ENCODE data around the gene RPS21. TPM values are rescaled to one million over a fixed set of nuclear protein-coding genes. Genes with fewer than 3 reads are reported as not detected.

The RPS21 gene
- total RNA-seq, 4 donors from 2014 or later = 1,371 to 3,195 (median 1,826) TPM

DNA sequence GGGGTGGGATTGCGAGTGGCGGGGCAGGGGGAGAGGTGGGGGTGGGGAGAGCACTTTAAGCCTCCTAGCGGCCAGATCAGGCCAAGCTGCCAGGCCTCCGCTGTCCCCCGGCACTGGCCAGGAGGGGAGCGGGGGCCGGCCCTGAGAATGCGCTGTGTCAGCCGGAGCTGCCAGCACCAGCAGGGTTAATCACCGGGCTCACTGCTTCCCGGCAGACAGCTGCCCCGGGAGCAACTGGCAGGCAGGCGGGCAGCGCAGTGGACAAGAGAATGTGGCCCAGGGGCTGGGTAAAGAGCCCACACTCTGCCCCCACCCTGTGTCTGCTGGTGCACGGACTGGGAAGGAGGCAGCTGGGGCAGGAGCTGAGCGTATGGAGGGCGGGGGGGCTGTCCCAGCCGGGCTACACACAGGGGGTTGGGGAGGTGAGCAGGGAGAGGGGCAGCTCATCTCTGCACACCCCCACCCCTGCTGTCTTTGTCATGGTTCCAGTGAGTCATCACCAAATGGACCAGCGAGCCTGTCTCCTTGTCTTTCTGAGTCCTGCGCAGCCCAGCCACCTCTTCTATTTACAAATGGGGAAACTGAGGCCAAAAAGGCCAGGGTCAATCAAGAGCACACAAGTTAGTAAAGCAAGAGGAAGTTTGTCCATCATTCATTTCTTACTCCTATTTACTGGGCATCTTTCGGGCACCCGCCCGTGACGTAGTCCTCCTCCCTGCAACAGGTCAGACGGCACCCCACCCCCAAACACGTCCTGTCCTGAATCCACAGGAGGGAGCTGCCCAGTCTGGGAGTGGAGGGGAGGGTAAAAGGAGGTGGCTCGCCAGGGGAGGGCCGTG, 17.7 kb upstream of the RPS21 start:
- no peak for DNase-seq (ENCODE audit: low spot score in 2 of 2)
- Histone ChIP-seq H3K4me1 (peaks cover 0 to 75% (median 48%) of the 10 kb centered on the region in 4 donors), H3K4me3 (peak overlapping the region in 1 of 4 donors; percentile 93), H3K27me3 (peaks cover 0 to 10% of the 10 kb centered on the region in 2 donors), H3K27ac (peak overlapping the region in 3 of 4 donors; percentile 10 to 94 (median 90)), H3K9me3 (no peaks in the 10 kb centered on the region), H3K36me3 (no peaks in the 10 kb centered on the region)
- TF ChIP-seq POLR2A (IDR thresholded peaks at IDR 0.05) = no peak
- TF ChIP-seq, protein P1, sequence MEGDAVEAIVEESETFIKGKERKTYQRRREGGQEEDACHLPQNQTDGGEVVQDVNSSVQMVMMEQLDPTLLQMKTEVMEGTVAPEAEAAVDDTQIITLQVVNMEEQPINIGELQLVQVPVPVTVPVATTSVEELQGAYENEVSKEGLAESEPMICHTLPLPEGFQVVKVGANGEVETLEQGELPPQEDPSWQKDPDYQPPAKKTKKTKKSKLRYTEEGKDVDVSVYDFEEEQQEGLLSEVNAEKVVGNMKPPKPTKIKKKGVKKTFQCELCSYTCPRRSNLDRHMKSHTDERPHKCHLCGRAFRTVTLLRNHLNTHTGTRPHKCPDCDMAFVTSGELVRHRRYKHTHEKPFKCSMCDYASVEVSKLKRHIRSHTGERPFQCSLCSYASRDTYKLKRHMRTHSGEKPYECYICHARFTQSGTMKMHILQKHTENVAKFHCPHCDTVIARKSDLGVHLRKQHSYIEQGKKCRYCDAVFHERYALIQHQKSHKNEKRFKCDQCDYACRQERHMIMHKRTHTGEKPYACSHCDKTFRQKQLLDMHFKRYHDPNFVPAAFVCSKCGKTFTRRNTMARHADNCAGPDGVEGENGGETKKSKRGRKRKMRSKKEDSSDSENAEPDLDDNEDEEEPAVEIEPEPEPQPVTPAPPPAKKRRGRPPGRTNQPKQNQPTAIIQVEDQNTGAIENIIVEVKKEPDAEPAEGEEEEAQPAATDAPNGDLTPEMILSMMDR (IDR thresholded peaks at IDR 0.05) = peak in 3 of 5 experiments; percentile 7 to 53 (median 22)
- 17 to 19% methylated on average over 18 to 28 of the region's 28 CpGs for WGBS, 2 donors

DNA sequence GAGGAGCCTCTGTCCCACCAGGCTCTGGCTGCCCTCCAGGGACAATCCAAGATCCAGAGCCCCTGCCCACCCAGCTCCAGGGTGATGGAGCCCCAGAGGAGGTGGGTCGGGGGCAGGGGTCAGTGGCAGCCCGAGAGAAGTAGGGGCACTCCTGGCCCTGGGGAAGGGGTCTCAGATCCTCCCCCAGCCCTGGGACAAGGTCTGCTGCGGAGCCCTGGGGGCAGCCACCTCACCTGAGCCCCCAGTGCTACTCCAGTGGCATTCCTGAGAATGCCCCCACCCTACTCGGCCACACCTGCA, 17.1 kb upstream of the RPS21 start:
- peak overlapping the region in 3 of 4 donors; percentile 10 to 94 (median 90) for H3K27ac ChIP-seq
- no peak overlapping the region for H3K4me3 ChIP-seq
- no peaks in the 10 kb centered on the region for H3K36me3 ChIP-seq
- H3K4me1 ChIP-seq = peaks cover 0 to 75% (median 48%) of the 10 kb centered on the region in 4 donors
- DNase-seq (ENCODE audit: low spot score in 2 of 2) = no peak
- TF ChIP-seq POLR2A (IDR thresholded peaks at IDR 0.05) = no peak
- WGBS, 2 donors = 42 to 49% methylated on average over 2 to 4 of the region's 4 CpGs
- H3K9me3 ChIP-seq = no peaks in the 10 kb centered on the region
- peaks cover 0 to 10% of the 10 kb centered on the region in 2 donors for H3K27me3 ChIP-seq

DNA sequence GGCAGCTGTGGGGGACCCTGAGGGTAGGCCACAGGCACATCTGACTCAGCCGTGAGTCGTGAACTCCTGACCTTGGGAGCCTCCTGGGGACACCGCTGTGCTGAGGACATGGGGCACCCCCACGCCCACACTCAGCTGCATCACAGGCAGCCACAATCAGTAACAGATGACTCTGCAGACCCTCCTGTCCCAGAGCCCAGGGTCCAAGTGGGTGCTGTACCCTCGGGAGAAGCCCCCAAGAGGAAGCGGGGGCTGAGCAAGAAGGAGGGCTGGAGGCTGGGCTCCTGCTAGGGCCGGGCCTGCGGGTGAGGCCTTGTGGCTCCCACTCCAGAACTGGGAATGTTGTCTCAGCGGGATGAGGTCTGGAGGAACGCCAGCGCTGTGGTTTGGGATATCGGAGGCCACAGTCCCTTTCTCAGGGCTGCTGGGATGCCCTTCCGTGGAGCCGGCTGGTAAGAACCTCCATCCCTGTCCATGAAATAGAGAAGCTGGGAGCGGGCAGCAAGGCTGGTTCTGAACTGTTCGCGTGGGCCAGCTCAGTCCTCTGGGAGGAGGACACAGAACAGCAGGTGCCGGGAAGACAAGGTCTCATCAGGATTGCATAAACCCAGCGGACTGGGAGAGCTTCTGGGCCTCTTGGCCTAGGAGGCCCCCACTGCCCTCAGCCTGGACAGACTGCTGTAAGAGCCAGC, 16.6 kb upstream of the RPS21 start:
- H3K27ac ChIP-seq = peak overlapping the region in 3 of 4 donors; percentile 14 to 94 (median 90)
- DNase-seq (ENCODE audit: low spot score in 2 of 2) = peak; percentile 47 to 53
- H3K4me1 ChIP-seq = peaks cover 0 to 75% (median 47%) of the 10 kb centered on the region in 4 donors
- H3K36me3 ChIP-seq = no peaks in the 10 kb centered on the region
- TF ChIP-seq, protein P1 (IDR thresholded peaks at IDR 0.05) = no peak
- no peak for TF ChIP-seq POLR2A (IDR thresholded peaks at IDR 0.05)
- TF ChIP-seq EP300 (IDR thresholded peaks at IDR 0.05) = no peak
- H3K4me3 ChIP-seq = no peak overlapping the region
- 40 to 42% methylated on average over 19 of the region's 19 CpGs for WGBS, 2 donors
- no peaks in the 10 kb centered on the region for H3K9me3 ChIP-seq
- H3K27me3 ChIP-seq = peaks cover 0 to 10% of the 10 kb centered on the region in 2 donors

GRCh38 chr20:62370807-62371587, 15.9 kb upstream of the RPS21 start:
- Histone ChIP-seq H3K4me1 (peaks cover 0 to 75% (median 47%) of the 10 kb centered on the region in 4 donors), H3K4me3 (no peak overlapping the region), H3K36me3 (no peaks in the 10 kb centered on the region), H3K27ac (peak overlapping the region in 3 of 4 donors; percentile 14 to 94 (median 90)), H3K27me3 (peaks cover 0 to 10% of the 10 kb centered on the region in 2 donors), H3K9me3 (no peaks in the 10 kb centered on the region)
- DNase-seq (ENCODE audit: low spot score in 2 of 2) = no peak
- 64 to 71% methylated on average over 14 to 18 of the region's 18 CpGs for WGBS, 2 donors
- TF ChIP-seq POLR2A (IDR thresholded peaks at IDR 0.05) (no peak), EP300 (IDR thresholded peaks at IDR 0.05) (no peak)
- TF ChIP-seq, protein P1 (IDR thresholded peaks at IDR 0.05) = no peak

DNA sequence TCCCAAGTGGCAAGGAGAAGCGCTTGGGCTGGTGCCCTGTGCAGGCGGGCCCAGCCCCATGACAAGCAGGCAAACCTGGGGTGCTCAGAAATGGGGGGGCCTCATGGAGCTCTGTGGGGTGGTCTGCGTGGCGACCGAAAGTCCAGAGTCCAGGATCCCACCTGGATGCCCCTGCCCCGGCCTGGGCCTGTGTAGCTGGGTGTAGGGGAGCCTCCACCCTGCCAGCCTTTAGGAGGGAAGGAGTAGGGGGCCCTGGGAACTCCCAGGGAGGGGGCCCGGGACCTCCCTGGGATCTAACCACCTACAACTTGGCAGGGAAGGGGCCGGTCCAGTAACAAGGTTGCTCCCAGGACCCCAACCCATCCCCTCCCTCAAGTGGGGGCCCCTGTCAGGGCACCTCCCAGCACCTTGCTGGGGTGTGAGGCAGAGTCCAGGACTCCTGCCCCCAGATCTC, 15.3 kb upstream of the RPS21 start:
- peak overlapping the region in 3 of 4 donors; percentile 2 to 90 (median 11) for H3K27ac ChIP-seq
- H3K4me3 ChIP-seq = no peak overlapping the region
- peaks cover 0 to 75% (median 45%) of the 10 kb centered on the region in 4 donors for H3K4me1 ChIP-seq
- TF ChIP-seq, protein P1 (IDR thresholded peaks at IDR 0.05) = no peak
- no peak for TF ChIP-seq POLR2A (IDR thresholded peaks at IDR 0.05)
- no peak for TF ChIP-seq EP300 (IDR thresholded peaks at IDR 0.05)
- H3K36me3 ChIP-seq = no peaks in the 10 kb centered on the region
- peaks cover 0 to 10% of the 10 kb centered on the region in 2 donors for H3K27me3 ChIP-seq
- WGBS, 2 donors = 94 to 98% methylated on average over 6 to 7 of the region's 8 CpGs
- no peak for DNase-seq (ENCODE audit: low spot score in 2 of 2)
- H3K9me3 ChIP-seq = no peaks in the 10 kb centered on the region
